ENCODE measurements around the gene CETP.

DNA sequence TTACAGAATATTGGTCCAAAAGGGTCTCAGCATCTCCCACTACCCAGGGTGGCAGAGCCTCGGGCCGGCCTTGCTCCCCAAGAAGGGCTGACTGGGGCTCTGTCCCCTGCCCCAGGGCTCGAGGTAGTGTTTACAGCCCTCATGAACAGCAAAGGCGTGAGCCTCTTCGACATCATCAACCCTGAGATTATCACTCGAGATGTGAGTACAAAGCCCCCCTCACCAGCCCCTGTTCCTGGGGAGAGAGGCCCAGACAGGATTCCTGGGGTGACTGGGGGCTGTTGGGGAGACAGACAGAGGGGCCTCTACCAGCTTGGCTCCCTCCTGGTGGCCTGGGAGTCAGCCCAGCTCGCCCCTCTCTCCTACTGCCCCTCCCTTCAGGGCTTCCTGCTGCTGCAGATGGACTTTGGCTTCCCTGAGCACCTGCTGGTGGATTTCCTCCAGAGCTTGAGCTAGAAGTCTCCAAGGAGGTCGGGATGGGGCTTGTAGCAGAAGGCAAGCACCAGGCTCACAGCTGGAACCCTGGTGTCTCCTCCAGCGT is 21.5 kb downstream of the CETP start:
- TF ChIP-seq POLR2A (IDR thresholded peaks at IDR 0.05): no peak
- TF ChIP-seq, protein P1, sequence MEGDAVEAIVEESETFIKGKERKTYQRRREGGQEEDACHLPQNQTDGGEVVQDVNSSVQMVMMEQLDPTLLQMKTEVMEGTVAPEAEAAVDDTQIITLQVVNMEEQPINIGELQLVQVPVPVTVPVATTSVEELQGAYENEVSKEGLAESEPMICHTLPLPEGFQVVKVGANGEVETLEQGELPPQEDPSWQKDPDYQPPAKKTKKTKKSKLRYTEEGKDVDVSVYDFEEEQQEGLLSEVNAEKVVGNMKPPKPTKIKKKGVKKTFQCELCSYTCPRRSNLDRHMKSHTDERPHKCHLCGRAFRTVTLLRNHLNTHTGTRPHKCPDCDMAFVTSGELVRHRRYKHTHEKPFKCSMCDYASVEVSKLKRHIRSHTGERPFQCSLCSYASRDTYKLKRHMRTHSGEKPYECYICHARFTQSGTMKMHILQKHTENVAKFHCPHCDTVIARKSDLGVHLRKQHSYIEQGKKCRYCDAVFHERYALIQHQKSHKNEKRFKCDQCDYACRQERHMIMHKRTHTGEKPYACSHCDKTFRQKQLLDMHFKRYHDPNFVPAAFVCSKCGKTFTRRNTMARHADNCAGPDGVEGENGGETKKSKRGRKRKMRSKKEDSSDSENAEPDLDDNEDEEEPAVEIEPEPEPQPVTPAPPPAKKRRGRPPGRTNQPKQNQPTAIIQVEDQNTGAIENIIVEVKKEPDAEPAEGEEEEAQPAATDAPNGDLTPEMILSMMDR (IDR thresholded peaks at IDR 0.05): no peak

Data from adrenal gland (tissue), 5 donors.